Subcutaneous abdominal adipose tissue (tissue), 5 donors: ENCODE results near the gene IP6K2.

Source experiments
- H3K27ac ChIP-seq: one replicate; pipeline ENCODE4 v1.7.0; 2013; ENCODE audit warnings: low read depth, mild to moderate bottlenecking, inconsistent platforms, low read length, moderate library complexity
- H3K27me3 ChIP-seq, 5 donors: one replicate each; pipeline ENCODE4 v1.7.0; 2013; ENCODE audit warnings: low read length in 5 of 5, inconsistent platforms in 1 of 5; ENCODE audit not compliant: control insufficient read depth in 5 of 5, insufficient read depth in 4 of 5
- H3K36me3 ChIP-seq, 5 donors: one replicate each; pipeline ENCODE4 v1.7.0; 2013; ENCODE audit warnings: low read length in 5 of 5; ENCODE audit not compliant: control insufficient read depth in 5 of 5, insufficient read depth in 5 of 5
- H3K4me1 ChIP-seq, 5 donors: one replicate each; pipeline ENCODE4 v1.7.0; 2013; ENCODE audit warnings: low read length in 5 of 5, mild to moderate bottlenecking in 3 of 5, moderate library complexity in 1 of 5; ENCODE audit not compliant: control insufficient read depth in 5 of 5, insufficient read depth in 5 of 5
- H3K4me3 ChIP-seq, 5 donors: one replicate each; pipeline ENCODE4 v1.7.0; 2013; ENCODE audit warnings: low read length in 5 of 5, low read depth in 1 of 5
- H3K9ac ChIP-seq, 5 donors: one replicate each; pipeline ENCODE4 v1.7.0; 2013; ENCODE audit warnings: low read length in 5 of 5, mild to moderate bottlenecking in 4 of 5, moderate library complexity in 3 of 5
- H3K9me3 ChIP-seq, 5 donors: one replicate each; pipeline ENCODE4 v1.7.0; 2013; ENCODE audit warnings: low read length in 5 of 5; ENCODE audit not compliant: control insufficient read depth in 5 of 5
- donor health status: healthy.
- donor health status: healthy.
- donor health status: healthy.
- donor health status: healthy.
- donor health status: healthy.

IP6K2 gene

GRCh38 chr3:48685603-48686511 lies 31.2 kb downstream of the IP6K2 start, which contains the start of gene NCKIPSD:
NCKIPSD (minus strand) TSS chr3:48685915; CDS start chr3:48685807, 108 bp downstream.
- peaks cover 3 to 58% (median 54%) of the 10 kb centered on the region in 5 donors for H3K36me3 ChIP-seq
- H3K27ac ChIP-seq = peak within 1 kb of the TSS; percentile 37
- peak within 1 kb of the TSS; percentile 79 to 98 (median 88) for H3K4me3 ChIP-seq
- H3K9ac ChIP-seq = peak within 1 kb of the TSS; percentile 6 to 92 (median 86)
- no peaks in the 10 kb centered on the region for H3K27me3 ChIP-seq
- H3K9me3 ChIP-seq = no peaks in the 10 kb centered on the region
- peaks cover 5 to 37% (median 34%) of the 10 kb centered on the region in 5 donors for H3K4me1 ChIP-seq

GRCh38 chr3:48685293-48685602 lies 31.8 kb downstream of the IP6K2 start:
- peak overlapping the region; percentile 37 for H3K27ac ChIP-seq

GRCh38 chr3:48684480-48685143 lies 32.4 kb downstream of the IP6K2 start:
- no peaks in the 10 kb centered on the region for H3K9me3 ChIP-seq
- H3K36me3 ChIP-seq = peaks cover 0 to 59% (median 55%) of the 10 kb centered on the region in 5 donors
- H3K27ac ChIP-seq = no peak overlapping the region
- peak overlapping the region; percentile 53 to 98 (median 79) for H3K4me3 ChIP-seq
- H3K4me1 ChIP-seq = peaks cover 5 to 37% (median 34%) of the 10 kb centered on the region in 5 donors
- H3K27me3 ChIP-seq = no peaks in the 10 kb centered on the region
- peak overlapping the region; percentile 6 to 75 (median 60) for H3K9ac ChIP-seq

More at GRCh38 chr3:48685293-48685602, 31.8 kb downstream of the IP6K2 start:
- H3K4me1 ChIP-seq = peaks cover 5 to 37% (median 34%) of the 10 kb centered on the region in 5 donors
- H3K27me3 ChIP-seq = no peaks in the 10 kb centered on the region
- H3K4me3 ChIP-seq = peak overlapping the region; percentile 79 to 98 (median 88)
- H3K36me3 ChIP-seq = peaks cover 3 to 59% (median 55%) of the 10 kb centered on the region in 5 donors
- H3K9me3 ChIP-seq = no peaks in the 10 kb centered on the region
- peak overlapping the region in 4 of 5 donors; percentile 84 to 92 (median 88) for H3K9ac ChIP-seq

GRCh38 chr3:48684054-48684349 lies 33.0 kb downstream of the IP6K2 start:
- peak overlapping the region; percentile 32 to 98 (median 60) for H3K4me3 ChIP-seq
- H3K4me1 ChIP-seq = peaks cover 5 to 37% (median 34%) of the 10 kb centered on the region in 5 donors
- H3K9ac ChIP-seq = peak overlapping the region; percentile 6 to 75 (median 60)
- no peaks in the 10 kb centered on the region for H3K27me3 ChIP-seq
- no peaks in the 10 kb centered on the region for H3K9me3 ChIP-seq
- H3K36me3 ChIP-seq = peaks cover 0 to 59% (median 55%) of the 10 kb centered on the region in 5 donors
- H3K27ac ChIP-seq = no peak overlapping the region

GRCh38 chr3:48682786-48683185 lies 34.2 kb downstream of the IP6K2 start:
- H3K27ac ChIP-seq = no peak overlapping the region
- no peaks in the 10 kb centered on the region for H3K9me3 ChIP-seq
- no peaks in the 10 kb centered on the region for H3K27me3 ChIP-seq
- H3K4me3 ChIP-seq = no peak overlapping the region
- H3K4me1 ChIP-seq = peaks cover 5 to 37% (median 34%) of the 10 kb centered on the region in 5 donors
- H3K9ac ChIP-seq = no peak overlapping the region
- peaks cover 0 to 59% (median 55%) of the 10 kb centered on the region in 5 donors for H3K36me3 ChIP-seq

GRCh38 chr3:48681974-48682610 lies 34.9 kb downstream of the IP6K2 start:
- Histone ChIP-seq H3K27ac (no peak overlapping the region), H3K27me3 (no peaks in the 10 kb centered on the region), H3K4me3 (no peak overlapping the region), H3K36me3 (peaks cover 0 to 57% (median 53%) of the 10 kb centered on the region in 5 donors), H3K4me1 (peaks cover 5 to 37% (median 34%) of the 10 kb centered on the region in 5 donors), H3K9me3 (no peaks in the 10 kb centered on the region), H3K9ac (no peak overlapping the region)

- Histone ChIP-seq H3K27ac (no peak overlapping the region), H3K9ac (no peak overlapping the region), H3K36me3 (peaks cover 0 to 57% (median 54%) of the 10 kb centered on the region in 5 donors), H3K9me3 (no peaks in the 10 kb centered on the region), H3K27me3 (no peaks in the 10 kb centered on the region), H3K4me3 (no peak overlapping the region), H3K4me1 (peaks cover 5 to 35% (median 31%) of the 10 kb centered on the region in 5 donors)
These were observed 35.5 kb downstream of the IP6K2 start for GRCh38 chr3:48681541-48681880.

GRCh38 chr3:48680811-48681540 lies 36.0 kb downstream of the IP6K2 start:
- peaks cover 0 to 61% (median 59%) of the 10 kb centered on the region in 5 donors for H3K36me3 ChIP-seq
- H3K27ac ChIP-seq = no peak overlapping the region
- no peak overlapping the region for H3K9ac ChIP-seq
- no peak overlapping the region for H3K4me3 ChIP-seq
- H3K27me3 ChIP-seq = no peaks in the 10 kb centered on the region
- H3K4me1 ChIP-seq = peaks cover 5 to 29% (median 26%) of the 10 kb centered on the region in 5 donors
- H3K9me3 ChIP-seq = no peaks in the 10 kb centered on the region
